SK-N-SH treated with all-trans-retinoic acid at 6 μM for 48 hours (cell line): Measurements from ENCODE around the gene PRM3.

Source experiments
- ATAC-seq: fragments of 200-7000 bp; cut with Tn5 transposase; 3 replicates; pipeline ENCODE4 v1.9.1; 2020; ENCODE audit warnings: mild to moderate bottlenecking, moderate library complexity
- ARNTL ChIP-seq: fragments of 450-650 bp; formaldehyde crosslinking; IDR thresholded peaks from 2 replicates; pipeline ENCODE4 v1.5.0; 2020; ENCODE audit warnings: low read depth, mild to moderate bottlenecking, moderate library complexity, borderline replicate concordance
- BACH2 ChIP-seq: fragments of 250-450 bp; sonication (Bioruptor Pico); IDR thresholded peaks from 2 replicates; pipeline ENCODE4 v1.9.0; 2021; ENCODE audit warnings: mild to moderate bottlenecking, borderline replicate concordance
- CSDC2 ChIP-seq: fragments of 250-450 bp; sonication (Bioruptor Pico); IDR thresholded peaks from 2 replicates; pipeline ENCODE4 v1.5.0; 2020; ENCODE audit warnings: mild to moderate bottlenecking, moderate library complexity
- CSRNP3 ChIP-seq: fragments of 250-450 bp; sonication (Bioruptor Pico); IDR thresholded peaks from 2 replicates; pipeline ENCODE4 v1.5.1; 2021; ENCODE audit warnings: mild to moderate bottlenecking, moderate library complexity
- GLIS3 ChIP-seq: fragments of 250-450 bp; sonication (Bioruptor Pico); IDR thresholded peaks from 2 replicates; pipeline ENCODE4 v1.5.0; 2020; ENCODE audit warnings: mild to moderate bottlenecking, moderate library complexity
- ISL1 ChIP-seq: fragments of 250-450 bp; sonication (Bioruptor Pico); IDR thresholded peaks from 2 replicates; pipeline ENCODE4 v2.1.2; 2022; ENCODE audit warnings: mild to moderate bottlenecking, moderate library complexity
- OSR1 ChIP-seq: fragments of 250-450 bp; sonication (Bioruptor Pico); IDR thresholded peaks from 2 replicates; pipeline ENCODE4 v1.8.0; 2022; ENCODE audit warnings: moderate library complexity, mild to moderate bottlenecking, inconsistent platforms
- PATZ1 ChIP-seq: fragments of 250-450 bp; sonication (Bioruptor Pico); IDR thresholded peaks from 2 replicates; pipeline ENCODE4 v1.8.0; 2020; ENCODE audit warnings: mild to moderate bottlenecking, moderate library complexity, borderline replicate concordance
- POU6F1 ChIP-seq: fragments of 250-450 bp; sonication (Bioruptor Pico); IDR thresholded peaks from 2 replicates; pipeline ENCODE4 v1.8.0; 2021; ENCODE audit warnings: low read depth, mild to moderate bottlenecking, moderate library complexity, borderline replicate concordance
- PPARA ChIP-seq: fragments of 250-450 bp; sonication (Bioruptor Pico); IDR thresholded peaks from 2 replicates; pipeline ENCODE4 v1.5.0; 2020; ENCODE audit warnings: mild to moderate bottlenecking, borderline replicate concordance
- RARB ChIP-seq: fragments of 250-450 bp; sonication (Bioruptor Pico); IDR thresholded peaks from 2 replicates; pipeline ENCODE4 v1.8.0; 2021; ENCODE audit warnings: mild to moderate bottlenecking, moderate library complexity
- SNAI2 ChIP-seq: fragments of 250-450 bp; sonication (Bioruptor Pico); IDR thresholded peaks from 2 replicates; pipeline ENCODE4 v1.5.0; 2020; ENCODE audit warnings: mild to moderate bottlenecking, moderate library complexity
- TOX ChIP-seq: fragments of 250-450 bp; sonication (Bioruptor Pico); IDR thresholded peaks from 2 replicates; pipeline ENCODE4 v1.8.0; 2021; ENCODE audit warnings: mild to moderate bottlenecking, moderate library complexity, borderline replicate concordance
- TSHZ2 ChIP-seq: fragments of 250-450 bp; sonication (Bioruptor Pico); IDR thresholded peaks from 2 replicates; pipeline ENCODE4 v1.5.0; 2020; ENCODE audit warnings: mild to moderate bottlenecking, moderate library complexity
- ZC3H10 ChIP-seq: fragments of 250-450 bp; sonication (Bioruptor Pico); IDR thresholded peaks from 2 replicates; pipeline ENCODE4 v1.5.1; 2021; ENCODE audit warnings: mild to moderate bottlenecking, moderate library complexity
- ZFP3 ChIP-seq: fragments of 250-450 bp; sonication (Bioruptor Pico); IDR thresholded peaks from 2 replicates; pipeline ENCODE4 v1.5.0; 2020; ENCODE audit warnings: mild to moderate bottlenecking, moderate library complexity
- ZNF70 ChIP-seq: fragments of 450-650 bp; formaldehyde crosslinking; IDR thresholded peaks from 2 replicates; pipeline ENCODE4 v1.5.0; 2020; ENCODE audit warnings: mild to moderate bottlenecking, moderate library complexity
- ZNF8 ChIP-seq: fragments of 450-650 bp; formaldehyde crosslinking; IDR thresholded peaks from 2 replicates; pipeline ENCODE4 v1.5.0; 2020; ENCODE audit warnings: mild to moderate bottlenecking, moderate library complexity

Gene PRM3

GRCh38 chr16:11310634-11310977 is 37.2 kb upstream of the PRM3 start (continued):
- no peak for TF ChIP-seq RARB
- no peak for TF ChIP-seq ARNTL
- TF ChIP-seq, all 23 proteins: peak for 0

- TF ChIP-seq TSHZ2 (CRISPR knock-in tag) = no peak
- no peak for TF ChIP-seq ARNTL
- TF ChIP-seq OSR1 (CRISPR knock-in tag) = no peak
- no peak for TF ChIP-seq ZNF70 (CRISPR knock-in tag)
- TF ChIP-seq ZNF8 (CRISPR knock-in tag) = no peak
- no peak for TF ChIP-seq ZFP3 (CRISPR knock-in tag)
- ATAC-seq = no peak
These were observed 36.6 kb upstream of the PRM3 start for GRCh38 chr16:11309895-11310633.

GRCh38 chr16:11308493-11309283 is 35.3 kb upstream of the PRM3 start:
- TF ChIP-seq CSRNP3 (CRISPR knock-in tag) (no peak), TSHZ2 (CRISPR knock-in tag) (no peak), SNAI2 (CRISPR knock-in tag) (no peak), ZC3H10 (CRISPR knock-in tag) (no peak), CSDC2 (CRISPR knock-in tag) (no peak), BACH2 (CRISPR knock-in tag) (no peak), POU6F1 (CRISPR knock-in tag) (no peak), ARNTL (no peak), PPARA (no peak), TOX (CRISPR knock-in tag) (no peak), GLIS3 (no peak)
- no peak for ATAC-seq

- ATAC-seq = no peak
- no peak for TF ChIP-seq OSR1 (CRISPR knock-in tag)
- TF ChIP-seq ISL1 (CRISPR knock-in tag) = no peak
- TF ChIP-seq ZC3H10 (CRISPR knock-in tag) = no peak
- no peak for TF ChIP-seq ZNF8 (CRISPR knock-in tag)
- TF ChIP-seq PATZ1 = no peak
- TF ChIP-seq TSHZ2 (CRISPR knock-in tag) = no peak
These were observed 34.4 kb upstream of the PRM3 start for GRCh38 chr16:11307639-11308492.
